ENCODE measurements around the gene PWP2.
"Not testable (repeated sequence)": the region's sequence is repeated elsewhere in the genome, so short reads cannot be mapped to it uniquely, and the experiment has no call there.

The PWP2 gene

DNA sequence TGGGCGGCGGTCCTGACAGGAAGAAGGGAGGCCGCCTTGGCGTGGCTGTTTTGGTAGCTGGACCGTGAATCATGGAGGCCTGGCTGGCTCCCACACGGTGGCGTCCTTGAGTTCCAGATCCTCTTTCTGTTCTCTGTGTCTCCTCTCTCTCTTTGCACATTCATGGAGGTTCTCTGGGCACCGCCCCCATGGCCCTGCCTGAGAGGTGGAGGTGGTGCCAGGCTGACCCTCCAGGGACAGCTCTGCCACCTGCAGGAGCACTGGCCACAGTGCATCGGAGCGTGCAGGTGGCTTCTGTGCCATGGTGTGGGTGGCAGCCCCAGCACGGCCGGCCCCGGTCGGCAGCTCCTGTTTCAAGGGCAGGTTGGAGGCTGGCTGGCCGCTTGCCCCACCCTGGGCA lies 30.8 kb downstream of the PWP2 start:
- not testable (repeated sequence) for DNase-seq (ENCODE audit: low read depth)

DNA sequence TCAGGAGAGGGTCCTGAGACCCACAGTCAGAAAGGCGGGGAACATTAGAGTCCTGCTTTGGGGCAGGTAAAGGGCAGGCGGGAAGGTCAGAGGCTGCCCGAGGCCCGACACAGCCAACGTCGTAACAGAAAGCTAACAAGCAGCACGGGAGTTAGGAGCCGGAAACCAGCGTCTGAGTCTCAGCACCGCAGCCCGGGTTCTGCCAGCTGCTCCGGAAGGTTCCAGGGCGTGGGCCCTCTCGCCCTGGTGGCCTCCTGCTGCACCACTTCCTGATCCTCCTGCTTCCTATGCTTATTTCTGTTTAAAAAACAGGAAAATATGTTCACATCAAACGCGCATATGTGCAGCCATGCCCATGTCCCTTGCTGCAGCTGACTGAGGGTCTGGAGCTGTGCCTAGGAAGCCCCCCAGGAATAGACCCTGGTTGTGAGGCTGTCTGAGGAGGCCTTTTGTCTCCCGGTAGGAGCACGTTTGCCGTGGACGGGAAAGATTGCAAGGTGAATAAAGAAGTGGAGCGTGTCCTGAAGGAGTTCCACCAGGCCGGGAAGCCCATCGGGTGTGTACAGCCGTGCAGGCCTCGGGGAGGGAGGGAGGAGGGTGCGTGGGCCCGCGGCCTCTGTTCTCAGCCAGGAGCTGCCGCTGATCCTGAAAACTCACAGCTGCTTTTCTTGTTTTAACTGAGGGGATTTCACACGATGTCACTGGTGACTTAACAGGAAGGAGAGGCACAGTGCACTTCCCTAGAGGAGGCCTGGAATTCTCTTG lies 32.8 kb downstream of the PWP2 start:
- DNase-seq (ENCODE audit: low read depth): not testable (repeated sequence)

DNA sequence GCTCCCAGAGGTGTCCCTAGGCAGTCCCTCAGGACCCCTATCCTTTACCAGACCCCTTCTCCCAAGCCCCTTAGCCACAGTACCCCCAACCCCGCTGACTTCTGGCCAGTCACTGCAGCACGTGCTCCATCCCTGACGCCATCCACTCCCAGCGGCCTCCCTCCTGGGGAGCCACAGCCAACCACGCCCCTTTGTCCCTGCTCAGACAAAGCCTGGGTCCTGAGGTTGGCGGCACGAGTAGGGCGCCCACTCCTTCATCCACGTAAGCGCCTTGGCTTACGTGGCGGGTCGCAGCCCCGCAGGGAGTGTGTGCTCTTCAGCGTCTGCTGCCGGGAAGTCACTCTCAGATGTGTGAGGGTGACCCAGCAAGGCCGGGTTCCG lies 33.3 kb downstream of the PWP2 start:
- DNase-seq (ENCODE audit: low read depth): not testable (repeated sequence)

DNA sequence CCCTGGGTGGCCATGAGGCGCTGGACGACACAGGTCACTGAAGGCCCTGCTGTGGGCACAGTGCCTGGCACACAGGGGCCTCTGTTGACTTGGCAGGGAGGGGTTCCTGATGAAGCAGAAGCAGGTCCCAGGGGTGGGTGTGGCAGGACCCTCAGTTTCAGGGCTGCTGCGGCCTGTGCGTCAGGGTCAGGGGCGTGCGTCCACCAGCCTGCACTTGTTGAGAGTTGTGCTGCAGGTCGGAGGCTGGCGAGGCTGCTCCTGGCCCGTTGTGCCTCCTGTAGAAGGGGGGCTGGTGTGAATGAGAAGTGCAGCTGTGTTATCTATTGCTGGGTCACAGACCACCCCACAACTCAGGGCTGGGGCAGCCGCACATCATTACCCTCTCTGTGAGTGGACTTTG lies 35.3 kb downstream of the PWP2 start:
- not testable (repeated sequence) for DNase-seq (ENCODE audit: low read depth)

DNA sequence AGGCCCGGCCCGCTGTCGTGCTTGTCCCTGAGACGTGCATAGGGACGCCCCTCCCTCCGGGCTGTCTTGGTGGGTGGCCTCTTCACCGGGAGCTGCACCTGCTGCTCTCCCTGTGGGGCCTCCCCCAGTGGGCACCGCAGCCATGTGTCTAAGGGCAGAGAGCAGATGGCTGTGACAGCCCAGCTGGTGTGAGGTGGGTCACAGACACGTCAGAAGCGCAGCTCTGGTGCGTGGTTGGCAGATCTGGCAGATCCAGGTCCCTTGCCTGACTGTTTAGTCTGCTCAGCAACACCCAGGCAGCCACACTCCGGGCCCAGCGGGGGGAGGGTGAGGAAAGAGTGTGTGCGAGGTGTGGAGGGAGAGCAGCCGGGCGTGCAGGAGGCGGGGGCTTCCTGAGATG lies 36.2 kb downstream of the PWP2 start:
- peak; percentile 21 for DNase-seq (ENCODE audit: low read depth)

DNA sequence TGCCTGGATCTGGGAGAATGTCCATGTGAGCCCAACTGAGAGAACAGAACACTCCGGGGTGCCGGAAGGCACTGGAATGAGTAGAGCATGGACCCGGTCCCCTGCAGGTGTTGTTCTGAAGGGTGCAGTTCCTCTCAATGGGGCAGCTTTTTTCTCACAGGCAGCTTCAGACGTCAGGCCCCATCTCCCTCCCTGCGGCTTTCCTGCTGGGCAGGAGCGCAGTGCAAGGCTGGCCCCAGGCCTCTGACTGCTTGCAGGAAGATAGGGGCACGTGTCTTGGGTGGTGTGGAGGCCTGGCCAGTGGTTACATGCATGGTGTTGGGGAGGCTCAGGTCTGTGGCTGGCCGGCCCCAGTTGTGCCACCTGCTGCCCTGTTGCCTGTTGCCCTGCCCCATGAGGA lies 36.8 kb downstream of the PWP2 start:
- DNase-seq (ENCODE audit: low read depth): not testable (repeated sequence)

DNA sequence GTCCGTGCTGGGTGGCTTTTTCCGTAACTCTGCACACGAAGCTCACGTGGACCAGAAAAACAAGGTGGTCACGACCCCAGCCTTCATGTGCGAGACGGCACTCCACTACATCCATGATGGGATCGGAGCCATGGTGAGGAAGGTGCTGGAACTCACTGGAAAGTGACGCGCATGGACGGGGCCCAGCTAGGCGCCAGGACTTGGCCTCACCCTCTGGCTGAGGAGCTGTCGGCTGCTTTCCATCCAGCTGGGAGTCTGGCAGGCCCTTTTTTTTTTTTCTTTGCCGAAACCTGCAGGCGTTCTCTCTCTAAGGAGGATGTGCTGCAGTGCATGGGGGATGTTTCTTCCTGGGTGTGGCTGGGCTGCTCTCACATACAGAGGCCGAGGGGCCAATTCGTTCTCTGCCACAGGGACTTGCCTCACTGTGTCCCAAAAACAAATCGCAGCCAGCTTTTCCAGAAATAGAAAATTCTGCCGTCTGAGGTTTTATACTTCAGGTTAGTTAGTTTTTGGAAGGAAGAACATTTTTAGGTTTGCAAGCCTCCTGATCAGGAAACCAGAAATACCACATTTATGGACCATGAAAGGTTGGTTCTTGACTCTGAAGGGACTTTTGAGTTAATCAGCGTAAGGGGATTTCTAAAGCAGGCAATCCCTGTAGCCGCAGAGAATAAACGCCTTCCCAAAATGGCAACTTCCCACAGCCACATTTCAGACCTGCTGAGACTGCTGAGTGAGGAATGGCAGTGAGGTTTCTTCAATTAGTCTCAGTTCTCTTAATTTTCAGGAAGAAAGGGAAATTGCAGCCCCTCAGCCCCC lies 37.8 kb downstream of the PWP2 start:
- DNase-seq (ENCODE audit: low read depth): not testable (repeated sequence)

DNA sequence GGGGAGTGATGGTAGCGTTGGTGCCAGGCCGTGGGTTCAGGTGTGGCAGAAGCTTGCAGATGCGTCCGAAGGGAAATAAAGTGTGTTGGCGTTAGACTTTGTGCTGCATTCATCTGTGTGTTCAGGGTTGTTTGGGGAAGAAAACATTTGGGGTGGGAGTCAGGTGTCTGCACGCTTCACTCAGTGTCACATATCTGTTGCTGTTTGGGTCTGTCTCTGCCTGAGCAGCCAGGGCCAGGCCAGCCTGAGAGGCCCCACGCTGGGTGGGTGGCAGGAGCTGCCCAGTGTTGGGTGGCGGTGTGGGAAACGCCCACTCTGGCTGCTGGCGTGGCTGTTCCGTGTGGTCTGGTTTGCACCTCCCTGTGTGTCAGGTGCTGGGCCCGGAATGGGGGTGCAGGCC lies 38.4 kb downstream of the PWP2 start:
- not testable (repeated sequence) for DNase-seq (ENCODE audit: low read depth)

DNA sequence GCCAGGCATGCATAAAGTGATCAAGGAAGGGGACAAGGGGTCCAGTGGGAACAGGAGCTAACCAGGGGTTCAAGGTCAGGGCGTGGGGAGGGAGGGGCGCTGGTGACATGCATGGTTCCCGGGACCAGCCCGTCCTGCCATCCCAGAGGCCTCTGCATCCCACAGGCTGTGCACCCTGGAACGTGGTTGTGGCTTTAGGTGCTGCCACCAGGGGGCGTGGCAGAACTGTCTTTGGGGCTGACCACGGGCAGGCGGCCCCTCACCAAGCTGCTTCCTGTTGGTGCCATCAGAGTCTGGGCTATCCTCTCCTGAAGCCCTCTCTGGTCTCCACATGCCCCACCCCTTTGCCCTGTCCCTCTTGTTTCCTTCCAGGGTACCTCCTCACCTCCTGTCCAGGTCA lies 39.9 kb downstream of the PWP2 start:
- not testable (repeated sequence) for DNase-seq (ENCODE audit: low read depth)

DNA sequence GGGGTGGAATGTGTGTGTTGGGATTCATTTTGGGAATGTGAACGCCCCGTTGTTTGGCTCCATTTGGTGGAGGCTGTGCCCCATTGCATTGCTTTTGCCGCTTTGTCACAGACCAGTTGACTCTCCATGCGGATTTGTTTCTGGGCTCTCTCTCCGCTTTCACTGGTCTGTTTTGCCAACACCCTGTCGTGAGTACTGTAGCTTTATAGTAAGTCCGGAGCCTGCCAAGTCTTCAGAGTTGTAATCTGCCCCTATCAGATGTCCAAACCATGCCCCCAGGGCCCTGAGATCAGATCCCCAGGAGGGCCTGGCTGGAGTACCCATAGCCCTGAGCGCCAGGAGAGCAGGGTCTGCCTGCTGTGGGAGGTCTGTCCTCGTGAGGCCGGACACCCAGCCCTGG lies 43.1 kb downstream of the PWP2 start:
- DNase-seq (ENCODE audit: low read depth): not testable (repeated sequence)

DNA sequence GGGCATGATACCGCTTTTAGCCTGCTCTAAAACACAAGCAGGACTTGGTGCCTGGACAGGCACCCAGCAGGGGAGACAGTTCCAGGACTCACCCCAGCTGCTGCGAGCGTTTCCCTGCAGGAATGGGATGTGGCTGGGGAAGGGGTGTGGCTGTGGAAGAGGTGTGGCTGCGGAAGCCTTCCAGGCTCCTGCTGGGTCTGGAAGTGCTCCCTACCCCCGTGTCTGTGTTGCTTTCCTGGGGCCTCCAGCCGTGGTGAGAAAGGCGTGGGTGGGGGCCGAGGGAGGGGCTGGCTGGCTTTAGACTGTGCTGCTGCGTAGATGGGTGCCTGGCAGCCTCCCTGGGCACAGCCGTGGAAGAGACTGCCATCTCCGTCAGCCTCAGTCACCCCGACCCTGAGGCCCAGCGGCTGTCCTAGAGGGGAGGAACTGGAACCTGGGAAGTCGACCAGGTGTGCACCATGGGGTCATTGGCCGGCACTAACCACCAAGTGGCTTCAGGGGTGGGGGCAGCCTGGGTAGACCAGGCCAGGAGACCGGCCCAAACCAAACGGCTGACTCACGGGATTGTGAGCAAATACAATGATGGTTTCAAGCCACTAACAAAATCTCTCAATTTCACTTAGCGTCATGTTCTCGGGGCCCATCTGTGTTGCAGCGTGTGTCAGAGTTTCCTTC lies 46.2 kb downstream of the PWP2 start:
- not testable (repeated sequence) for DNase-seq (ENCODE audit: low read depth)

DNA sequence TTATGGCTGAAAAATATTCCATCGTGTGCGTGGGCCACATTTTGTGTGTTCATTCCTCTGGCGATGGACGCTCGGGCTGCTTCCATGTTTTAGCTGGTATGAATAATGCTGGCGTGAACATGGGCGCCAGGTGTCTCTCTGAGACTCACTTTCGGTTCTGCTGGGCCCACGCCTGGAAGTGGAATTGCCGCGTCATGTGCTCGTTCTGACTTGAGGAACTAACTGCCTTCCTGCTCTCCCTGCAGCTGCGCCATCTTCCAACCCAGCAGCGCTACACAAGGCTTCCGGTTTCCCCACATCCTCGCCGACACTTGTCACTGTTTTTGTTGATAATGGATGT lies 46.7 kb downstream of the PWP2 start:
- not testable (repeated sequence) for DNase-seq (ENCODE audit: low read depth)

DNA sequence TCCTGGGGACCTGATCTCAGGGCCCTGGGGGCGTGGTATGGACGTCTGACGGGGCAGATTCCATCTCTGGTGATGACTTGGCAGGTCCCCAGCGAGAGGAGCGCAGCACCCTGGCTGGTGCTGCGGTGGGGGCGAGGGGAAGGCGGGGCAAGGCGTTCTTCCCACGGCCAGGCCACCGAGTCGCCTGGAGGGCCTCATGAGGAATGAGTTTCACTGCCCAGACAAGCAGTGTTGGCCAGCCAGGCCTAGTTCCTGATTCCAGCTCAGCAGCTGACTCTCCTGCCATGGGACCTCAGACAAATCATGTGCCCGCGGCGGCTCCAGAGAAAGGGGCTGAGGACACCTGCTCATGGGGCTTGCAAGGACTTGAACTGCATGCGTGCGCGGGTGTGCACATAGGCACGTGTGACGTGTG lies 47.6 kb downstream of the PWP2 start:
- not testable (repeated sequence) for DNase-seq (ENCODE audit: low read depth)

DNA sequence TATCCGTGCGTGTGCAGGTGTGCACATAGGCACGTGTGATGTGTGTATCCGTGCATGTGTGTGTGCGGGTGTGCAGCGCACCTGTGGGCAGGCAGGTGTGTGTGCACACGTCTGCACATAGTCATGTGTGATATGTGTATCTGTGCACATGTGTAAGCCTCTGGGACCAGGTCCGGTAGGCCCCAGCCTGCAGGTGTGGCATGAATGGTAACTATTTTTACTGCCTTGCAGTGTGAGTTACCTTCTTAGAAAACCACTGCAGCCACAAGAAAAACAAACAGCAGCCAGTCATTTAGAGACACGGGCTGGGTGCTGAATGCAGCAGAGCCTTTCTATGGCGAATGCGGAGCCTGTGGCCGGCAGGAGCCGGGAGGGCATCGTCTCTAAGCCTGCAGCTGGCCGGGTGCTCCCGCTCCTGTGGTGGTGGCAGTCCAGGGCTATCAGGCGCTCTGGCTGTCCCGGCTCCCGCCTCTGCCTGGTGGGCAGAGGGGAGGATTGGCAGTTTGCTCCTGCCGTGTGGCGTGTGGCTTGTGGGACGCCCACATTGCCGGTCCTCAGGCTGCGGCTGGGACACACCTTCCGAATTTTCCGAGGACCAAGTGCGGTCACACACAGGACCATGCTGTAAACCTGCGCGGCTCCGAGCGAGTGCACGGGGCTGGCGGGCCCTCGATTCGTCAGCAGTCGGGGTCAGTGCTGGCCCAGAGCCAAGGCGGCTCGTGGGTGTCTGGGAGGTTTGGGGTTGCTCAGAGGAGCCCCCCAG lies 48.2 kb downstream of the PWP2 start:
- DNase-seq (ENCODE audit: low read depth): peak; percentile 17

DNA sequence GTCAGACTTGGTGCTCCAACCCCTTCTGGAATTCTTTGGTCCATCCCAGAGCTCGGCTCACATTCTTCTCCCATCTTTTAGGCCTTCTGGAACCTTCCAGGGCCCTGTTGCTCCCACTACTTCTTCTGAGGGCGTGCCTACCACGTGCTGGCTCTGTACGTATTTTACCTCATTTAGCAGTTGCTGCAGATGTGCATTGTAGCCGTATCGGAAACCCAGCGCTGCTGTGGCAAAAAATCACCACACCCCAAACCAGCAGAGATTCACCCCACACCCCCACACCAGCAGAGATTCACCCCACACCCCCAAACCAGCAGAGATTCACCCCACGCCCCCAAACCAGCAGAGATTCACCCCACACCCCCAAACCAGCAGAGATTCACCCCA lies 48.8 kb downstream of the PWP2 start:
- not testable (repeated sequence) for DNase-seq (ENCODE audit: low read depth)

DNA sequence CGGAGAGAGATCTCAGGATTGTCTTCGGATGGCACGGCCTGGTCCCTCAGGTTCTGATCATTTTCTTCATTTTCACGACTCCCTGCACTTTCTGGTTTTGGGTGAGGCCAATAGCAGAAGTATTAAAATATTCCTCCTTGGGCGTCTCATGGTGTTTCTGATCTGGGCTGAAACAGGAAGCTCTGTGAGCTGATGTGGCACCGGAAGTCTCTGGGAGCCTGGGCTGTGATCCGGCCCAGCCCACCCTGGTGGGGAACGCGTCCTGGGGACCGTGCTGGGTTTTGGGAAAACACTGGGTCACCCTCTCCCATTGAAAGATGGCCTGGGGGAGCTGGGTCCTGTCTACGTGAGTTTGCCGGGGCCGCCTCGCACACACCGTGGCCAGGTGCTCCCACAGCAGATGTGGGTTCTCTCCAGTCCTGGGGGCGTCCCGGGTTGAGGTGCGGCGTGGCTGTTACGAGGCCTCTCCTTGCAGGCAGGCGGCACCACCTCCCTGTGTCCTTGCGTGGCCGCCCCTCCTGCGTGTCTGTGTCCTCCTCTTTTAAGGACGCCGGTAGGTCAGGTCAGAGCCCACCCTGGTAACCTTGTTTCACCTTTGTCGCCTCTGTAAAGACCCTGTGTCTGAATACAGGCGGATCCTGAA lies 50.4 kb downstream of the PWP2 start:
- DNase-seq (ENCODE audit: low read depth): not testable (repeated sequence)

DNA sequence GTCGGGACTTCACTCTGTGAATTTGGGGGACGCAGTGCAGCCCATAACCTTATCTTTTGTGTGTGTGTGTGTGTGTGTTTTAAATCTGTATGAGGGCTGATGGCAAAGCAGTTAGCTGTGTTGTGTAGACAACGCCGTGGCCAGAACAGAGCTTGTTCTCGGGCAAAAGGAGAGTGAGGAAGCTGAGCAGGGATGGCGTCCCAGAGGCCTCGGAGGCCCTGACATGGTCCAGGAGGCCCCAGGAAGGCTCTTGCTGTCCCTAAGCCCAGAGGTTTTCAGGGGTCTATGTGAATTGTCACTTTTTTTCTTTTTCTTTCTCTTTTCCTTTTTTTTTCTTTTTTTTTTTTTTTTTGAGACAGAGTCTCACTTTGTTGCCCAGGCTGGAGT lies 50.9 kb downstream of the PWP2 start:
- not testable (repeated sequence) for DNase-seq (ENCODE audit: low read depth)

DNA sequence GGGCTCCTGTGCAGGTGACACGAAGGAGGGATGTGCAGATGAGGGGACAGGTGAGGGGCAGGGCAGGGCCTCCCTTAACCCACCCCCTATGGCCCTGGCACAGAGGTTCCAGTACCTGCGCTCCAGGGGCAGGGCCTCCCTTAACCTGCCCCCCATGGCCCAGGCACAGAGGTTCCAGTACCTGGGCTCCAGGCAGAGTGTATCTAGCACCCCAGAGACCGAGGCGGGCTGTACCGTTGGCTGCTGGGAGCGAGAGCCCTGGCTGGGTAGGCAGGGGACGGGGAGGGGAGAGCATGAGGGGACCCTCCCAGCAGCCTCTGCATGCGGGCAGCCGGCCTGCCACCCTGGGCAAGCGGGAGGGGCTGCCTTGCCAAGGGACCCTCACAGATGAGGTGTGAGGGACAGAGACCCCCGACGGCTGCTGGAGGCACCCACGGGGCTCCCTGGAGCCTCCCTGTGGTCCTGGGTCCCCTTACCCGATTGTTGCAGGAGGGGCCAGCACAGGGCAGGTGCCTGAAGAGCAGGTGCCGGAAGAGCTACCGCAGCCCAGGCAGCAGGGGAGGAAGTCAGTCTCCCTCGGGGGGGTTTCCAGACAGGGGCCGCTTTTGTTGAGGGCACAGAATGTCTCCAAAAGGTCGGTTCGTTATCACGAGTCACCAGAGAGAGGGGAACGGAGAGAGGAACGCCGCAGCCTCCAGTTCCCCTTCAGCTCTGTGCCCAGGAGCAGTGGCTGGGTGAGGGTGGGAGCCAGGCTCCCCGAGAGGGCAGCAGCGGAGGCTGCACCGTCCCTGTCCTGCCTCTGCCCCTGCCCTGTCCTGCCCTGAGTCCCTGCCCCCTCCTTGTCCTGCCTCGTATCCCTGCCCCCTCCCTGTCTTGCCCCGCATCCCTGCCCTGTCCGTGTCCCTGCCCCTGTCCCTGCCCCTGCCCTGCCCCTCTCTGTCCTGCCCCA lies 52.4 kb downstream of the PWP2 start:
- DNase-seq (ENCODE audit: low read depth): not testable (repeated sequence)

DNA sequence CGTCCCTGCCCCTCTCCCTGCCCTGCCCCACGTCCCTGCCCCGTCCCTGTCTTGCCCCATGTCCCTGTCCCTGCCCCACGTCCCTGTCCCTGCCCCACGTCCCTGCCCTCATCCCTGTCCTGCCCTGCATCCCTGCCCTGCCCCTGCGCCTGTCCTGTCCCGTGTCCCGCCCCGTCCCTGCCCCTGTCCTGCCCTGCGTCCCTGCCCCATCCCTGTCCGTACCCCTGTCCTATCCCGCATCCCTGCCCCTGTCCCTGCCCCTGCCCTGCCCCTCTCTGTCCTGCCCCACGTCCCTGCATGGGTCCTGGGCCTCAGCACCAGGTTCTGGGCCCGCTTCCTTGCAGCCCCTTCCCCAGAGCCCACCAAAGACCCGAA lies 53.1 kb downstream of the PWP2 start:
- not testable (repeated sequence) for DNase-seq (ENCODE audit: low read depth)

DNA sequence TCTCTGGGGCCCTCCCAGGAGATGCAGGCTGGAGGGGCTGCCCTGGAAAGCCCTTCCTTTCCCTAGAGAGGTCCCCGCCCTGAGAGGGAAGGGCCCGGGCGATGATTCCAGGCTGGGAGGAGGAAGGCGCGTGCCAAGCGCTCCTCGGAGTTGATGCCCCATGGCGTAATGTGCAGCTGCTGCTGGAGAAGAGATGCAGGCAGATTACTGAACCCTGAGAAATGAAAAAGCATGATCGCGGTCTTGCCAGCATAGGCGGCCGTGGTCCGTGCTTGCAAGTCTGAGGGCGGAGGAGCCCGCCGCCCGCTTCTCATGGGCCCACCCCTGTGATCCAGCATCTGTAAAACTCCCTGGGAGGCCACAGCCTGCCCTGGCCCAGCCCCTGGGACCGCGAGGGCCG lies 53.6 kb downstream of the PWP2 start:
- not testable (repeated sequence) for DNase-seq (ENCODE audit: low read depth)

Data from activated gamma-delta T cell treated with anti-CD3 and anti-CD28 coated beads, Interleukin-2, amount 50 U/mL, for 16 hours (primary cell).